Epithelial cell of esophagus (primary cell): ENCODE measurements around the gene EDC3.

Experiments used
- DNase-seq: peaks from one replicate; pipeline ENCODE4 v3.0.0; 2010; ENCODE audit warnings: low read depth
- H3K4me3 ChIP-seq: 2 replicates; pipeline ENCODE4 v1.5.1; 2011; ENCODE audit warnings: mild to moderate bottlenecking, low read length, control low read depth
- CTCF ChIP-seq: IDR thresholded peaks from 2 replicates; pipeline ENCODE4 v1.5.1; 2011; ENCODE audit warnings: low read depth, mild to moderate bottlenecking, low read length, control low read depth, inconsistent platforms; ENCODE audit not compliant: insufficient read depth; ENCODE audit errors: missing control alignments

Gene EDC3

GRCh38 chr15:74696808-74697207 is 984 bp upstream of the EDC3 start:
- DNase-seq, result no peak
- no peak for TF ChIP-seq CTCF
- H3K4me3 ChIP-seq, result peak overlapping the region; percentile 90

- peak overlapping the region; percentile 90 for H3K4me3 ChIP-seq
- no peak for TF ChIP-seq CTCF
- no peak for DNase-seq
These were observed 540 bp upstream of the EDC3 start for GRCh38 chr15:74696398-74696729.

- DNase-seq, result no peak
- TF ChIP-seq CTCF, result no peak
- H3K4me3 ChIP-seq, result no peak overlapping the region
These were observed 3.5 kb downstream of the EDC3 start for GRCh38 chr15:74692327-74692726.

- no peak overlapping the region for H3K4me3 ChIP-seq
- no peak for TF ChIP-seq CTCF
- DNase-seq, result no peak
These were observed 12.1 kb downstream of the EDC3 start for GRCh38 chr15:74683758-74684157.

- DNase-seq, result no peak
- no peak for TF ChIP-seq CTCF
These were observed 12.9 kb downstream of the EDC3 start for GRCh38 chr15:74682954-74683353.

GRCh38 chr15:74680456-74680855 is 15.4 kb downstream of the EDC3 start:
- no peak for TF ChIP-seq CTCF
- no peak for DNase-seq
- no peak overlapping the region for H3K4me3 ChIP-seq

More at GRCh38 chr15:74682954-74683353, 12.9 kb downstream of the EDC3 start:
- no peak overlapping the region for H3K4me3 ChIP-seq

- H3K4me3 ChIP-seq, result no peak overlapping the region
- no peak for DNase-seq
- no peak for TF ChIP-seq CTCF
These were observed 19.0 kb downstream of the EDC3 start for GRCh38 chr15:74676801-74677200.
